Measurements from ENCODE around the gene SPEG.

The SPEG gene

GRCh38 chr2:219459460-219460311 lies 25.0 kb downstream of the SPEG start:
- H3K9me3 ChIP-seq (ENCODE audit: insufficient read depth, low read length) = no peaks in the 10 kb centered on the region
- no peak overlapping the region for H3K4me3 ChIP-seq (ENCODE audit: low read length)
- H4K20me1 ChIP-seq (ENCODE audit: insufficient read depth, low read length) = no peaks in the 10 kb centered on the region
- no peaks in the 10 kb centered on the region for H3K27me3 ChIP-seq (ENCODE audit: low read depth, low read length)
- no peaks in the 10 kb centered on the region for H3K36me3 ChIP-seq (replicated peaks; ENCODE audit: low read depth, low read length)
- H3K79me2 ChIP-seq (ENCODE audit: low read length) = no peaks in the 10 kb centered on the region
- H3K4me1 ChIP-seq (ENCODE audit: low read length) = peaks cover 7% of the 10 kb centered on the region
- no peak overlapping the region for H3K9ac ChIP-seq (ENCODE audit: low read length)
- no peak overlapping the region for H3K27ac ChIP-seq (ENCODE audit: low read length)
- TF ChIP-seq EZH2phosphoT487 (IDR thresholded peaks at IDR 0.05; ENCODE audit: low read depth) (no peak), CTCF (IDR thresholded peaks at IDR 0.05; ENCODE audit: low read depth, low read length) (peak; percentile 64)
- 0 out of 2 replicates have a peak overlapping the region, but pooled peaks have one; percentile 79 for H2AFZ ChIP-seq (ENCODE audit: low read depth, low read length)
- peak overlapping the region; percentile 38 for H3K4me2 ChIP-seq (ENCODE audit: low read length)

GRCh38 chr2:219460424-219460926 lies 25.8 kb downstream of the SPEG start:
- H3K9ac ChIP-seq (ENCODE audit: low read length) = no peak overlapping the region
- H3K9me3 ChIP-seq (ENCODE audit: insufficient read depth, low read length) = no peaks in the 10 kb centered on the region
- H3K79me2 ChIP-seq (ENCODE audit: low read length) = no peaks in the 10 kb centered on the region
- H2AFZ ChIP-seq (ENCODE audit: low read depth, low read length) = no peak overlapping the region
- H3K27me3 ChIP-seq (ENCODE audit: low read depth, low read length) = no peaks in the 10 kb centered on the region
- no peak overlapping the region for H3K4me2 ChIP-seq (ENCODE audit: low read length)
- peaks cover 5% of the 10 kb centered on the region for H3K4me1 ChIP-seq (ENCODE audit: low read length)
- TF ChIP-seq EZH2phosphoT487 (IDR thresholded peaks at IDR 0.05; ENCODE audit: low read depth) (no peak), CTCF (IDR thresholded peaks at IDR 0.05; ENCODE audit: low read depth, low read length) (no peak)
- H3K27ac ChIP-seq (ENCODE audit: low read length) = no peak overlapping the region
- no peaks in the 10 kb centered on the region for H4K20me1 ChIP-seq (ENCODE audit: insufficient read depth, low read length)
- H3K36me3 ChIP-seq (replicated peaks; ENCODE audit: low read depth, low read length) = no peaks in the 10 kb centered on the region
- no peak overlapping the region for H3K4me3 ChIP-seq (ENCODE audit: low read length)

GRCh38 chr2:219461047-219461514 lies 26.4 kb downstream of the SPEG start:
- H3K79me2 ChIP-seq (ENCODE audit: low read length) = no peaks in the 10 kb centered on the region
- no peaks in the 10 kb centered on the region for H3K36me3 ChIP-seq (replicated peaks; ENCODE audit: low read depth, low read length)
- H3K4me2 ChIP-seq (ENCODE audit: low read length) = no peak overlapping the region
- no peak overlapping the region for H3K4me3 ChIP-seq (ENCODE audit: low read length)
- H3K9me3 ChIP-seq (ENCODE audit: insufficient read depth, low read length) = no peaks in the 10 kb centered on the region
- no peak overlapping the region for H2AFZ ChIP-seq (ENCODE audit: low read depth, low read length)
- no peak overlapping the region for H3K9ac ChIP-seq (ENCODE audit: low read length)
- H3K27ac ChIP-seq (ENCODE audit: low read length) = no peak overlapping the region
- no peaks in the 10 kb centered on the region; the same call in 1 of the 2 replicates for H3K4me1 ChIP-seq (ENCODE audit: low read length)
- no peaks in the 10 kb centered on the region for H4K20me1 ChIP-seq (ENCODE audit: insufficient read depth, low read length)
- TF ChIP-seq CTCF (IDR thresholded peaks at IDR 0.05; ENCODE audit: low read depth, low read length) = no peak
- TF ChIP-seq EZH2phosphoT487 (IDR thresholded peaks at IDR 0.05; ENCODE audit: low read depth) = no peak
- no peaks in the 10 kb centered on the region for H3K27me3 ChIP-seq (ENCODE audit: low read depth, low read length)

GRCh38 chr2:219461669-219462068 lies 27.0 kb downstream of the SPEG start:
- H3K9me3 ChIP-seq (ENCODE audit: insufficient read depth, low read length) = no peaks in the 10 kb centered on the region
- no peaks in the 10 kb centered on the region for H3K36me3 ChIP-seq (replicated peaks; ENCODE audit: low read depth, low read length)
- H3K9ac ChIP-seq (ENCODE audit: low read length) = no peak overlapping the region
- H3K27me3 ChIP-seq (ENCODE audit: low read depth, low read length) = no peaks in the 10 kb centered on the region
- no peaks in the 10 kb centered on the region for H3K79me2 ChIP-seq (ENCODE audit: low read length)
- H3K4me1 ChIP-seq (ENCODE audit: low read length) = no peaks in the 10 kb centered on the region; the same call in 1 of the 2 replicates
- no peak overlapping the region for H2AFZ ChIP-seq (ENCODE audit: low read depth, low read length)
- no peaks in the 10 kb centered on the region for H4K20me1 ChIP-seq (ENCODE audit: insufficient read depth, low read length)
- H3K4me3 ChIP-seq (ENCODE audit: low read length) = no peak overlapping the region
- TF ChIP-seq EZH2phosphoT487 (IDR thresholded peaks at IDR 0.05; ENCODE audit: low read depth) (no peak), CTCF (IDR thresholded peaks at IDR 0.05; ENCODE audit: low read depth, low read length) (no peak)
- H3K4me2 ChIP-seq (ENCODE audit: low read length) = no peak overlapping the region
- H3K27ac ChIP-seq (ENCODE audit: low read length) = no peak overlapping the region

Data from OCI-LY3 (cell line).